Esophagus squamous epithelium (tissue), 5 donors: ENCODE measurements around the gene IFNL1. TPM values are rescaled to one million over a fixed set of nuclear protein-coding genes. Genes with fewer than 3 reads are reported as not detected.

Source experiments
- DNase-seq: peaks from one replicate; lab custom pipeline; 2025; lab: John Stamatoyannopoulos, UW
- H3K27ac ChIP-seq, 4 donors: fragments of 200-600 bp; sonication (generic); one replicate each; pipeline ENCODE4 v1.5.1; 2016 to 2019; ENCODE audit warnings: mild to moderate bottlenecking in 1 of 4
- H3K27me3 ChIP-seq, 4 donors: fragments of 200-600 bp; sonication (generic); 1 replicate in 3 of 4; 2 replicates in 1 of 4; pipeline versions ENCODE4 v1.5.1 to v1.6.0; 2017 to 2021; ENCODE audit warnings: antibody characterized with exemption in 1 of 4
- H3K36me3 ChIP-seq, 3 donors: fragments of 200-600 bp; sonication (generic); one replicate each; pipeline ENCODE4 v1.5.1; 2016 to 2019
- H3K4me1 ChIP-seq, 3 donors: fragments of 200-600 bp; sonication (generic); one replicate each; pipeline ENCODE4 v1.5.1; 2017 to 2019
- H3K4me3 ChIP-seq, 4 donors: fragments of 200-600 bp; sonication (generic); 1 replicate in 3 of 4; 2 replicates in 1 of 4; pipeline ENCODE4 v1.5.1; 2016 to 2019; ENCODE audit warnings: mild to moderate bottlenecking in 2 of 4, moderate library complexity in 1 of 4
- H3K9me3 ChIP-seq, 3 donors: fragments of 200-600 bp; sonication (generic); one replicate each; pipeline ENCODE4 v1.5.1; 2016 to 2019
- POLR2A ChIP-seq, 4 donors: fragments of 450-650 bp; IDR thresholded peaks; one replicate each; pipeline ENCODE4 v1.6.1; 2017; ENCODE audit warnings: antibody characterized with exemption in 4 of 4, mild to moderate bottlenecking in 4 of 4, moderate library complexity in 3 of 4
- WGBS, 2 donors: methylation state at CpG; one replicate each; pipeline ENCODE4 v1.1.5; 2018; 5-methylcytosine and 5-hydroxymethylcytosine counted together
- intact Hi-C: fragments of 100-400 bp; cut with DNase I; formaldehyde crosslinking; loops from one replicate; pipeline ENCODE4 v1.15.0; 2022
- total RNA-seq, 4 donors: library from RNA; depleted of rRNA; stranded (reverse); fragments of >200 nt; gene quantifications; one replicate each; pipeline ENCODE4 v1.1.0, GENCODE V29; 2016
- TF ChIP-seq, protein P1 (sequence below), 6 experiments: fragments of 450-650 bp in 4 of 6; fragments of 200-600 bp in 2 of 6; sonication (generic) in 2 of 6; IDR thresholded peaks; one replicate each; pipeline ENCODE4 v1.5.1; 2016 to 2019; ENCODE audit warnings: antibody characterized with exemption in 6 of 6, mild to moderate bottlenecking in 4 of 6, moderate library complexity in 4 of 6
- donor health status: DM: yes; HTN: yes; CAD: no.

IFNL1 gene
- total RNA-seq, 4 donors from 2014 or later: not detected

GRCh38 chr19:39275578-39275977 is 20.6 kb upstream of the IFNL1 start:
- DNase-seq: no peak
- Histone ChIP-seq H3K4me3 (no peak overlapping the region), H3K4me1 (no peaks in the 10 kb centered on the region), H3K27me3 (peaks cover 0 to 52% (median 0%) of the 10 kb centered on the region in 4 donors), H3K9me3 (no peaks in the 10 kb centered on the region), H3K27ac (no peak overlapping the region), H3K36me3 (no peaks in the 10 kb centered on the region)
- 63 to 77% methylated on average over 5 of the region's 5 CpGs for WGBS, 2 donors
- intact Hi-C loops: no loop called here
- TF ChIP-seq, protein P1, sequence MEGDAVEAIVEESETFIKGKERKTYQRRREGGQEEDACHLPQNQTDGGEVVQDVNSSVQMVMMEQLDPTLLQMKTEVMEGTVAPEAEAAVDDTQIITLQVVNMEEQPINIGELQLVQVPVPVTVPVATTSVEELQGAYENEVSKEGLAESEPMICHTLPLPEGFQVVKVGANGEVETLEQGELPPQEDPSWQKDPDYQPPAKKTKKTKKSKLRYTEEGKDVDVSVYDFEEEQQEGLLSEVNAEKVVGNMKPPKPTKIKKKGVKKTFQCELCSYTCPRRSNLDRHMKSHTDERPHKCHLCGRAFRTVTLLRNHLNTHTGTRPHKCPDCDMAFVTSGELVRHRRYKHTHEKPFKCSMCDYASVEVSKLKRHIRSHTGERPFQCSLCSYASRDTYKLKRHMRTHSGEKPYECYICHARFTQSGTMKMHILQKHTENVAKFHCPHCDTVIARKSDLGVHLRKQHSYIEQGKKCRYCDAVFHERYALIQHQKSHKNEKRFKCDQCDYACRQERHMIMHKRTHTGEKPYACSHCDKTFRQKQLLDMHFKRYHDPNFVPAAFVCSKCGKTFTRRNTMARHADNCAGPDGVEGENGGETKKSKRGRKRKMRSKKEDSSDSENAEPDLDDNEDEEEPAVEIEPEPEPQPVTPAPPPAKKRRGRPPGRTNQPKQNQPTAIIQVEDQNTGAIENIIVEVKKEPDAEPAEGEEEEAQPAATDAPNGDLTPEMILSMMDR (IDR thresholded peaks at IDR 0.05): no peak

DNA sequence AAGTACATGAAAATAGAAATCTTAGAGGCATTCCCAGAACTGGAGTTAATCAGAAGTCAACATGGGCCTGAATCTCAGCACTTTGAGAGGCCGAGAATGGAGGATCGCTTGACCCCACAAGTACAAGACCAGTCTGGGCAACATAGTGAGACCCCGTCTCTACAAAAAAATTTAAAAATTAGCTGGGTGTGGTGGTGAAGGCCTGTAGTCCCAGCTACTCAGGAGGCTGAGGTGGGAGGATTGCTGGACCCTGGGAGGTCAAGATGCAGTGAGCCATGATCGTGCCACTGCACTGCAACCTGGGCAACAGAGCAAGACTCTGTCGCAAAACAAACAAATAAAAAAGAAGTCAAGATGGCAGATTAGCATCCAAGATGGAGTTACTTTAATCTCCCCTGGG is 19.5 kb upstream of the IFNL1 start:
- H3K9me3 ChIP-seq: peaks cover 0 to 1% (median 0%) of the 10 kb centered on the region in 3 donors
- TF ChIP-seq POLR2A (IDR thresholded peaks at IDR 0.05): no peak
- TF ChIP-seq, protein P1 (IDR thresholded peaks at IDR 0.05): no peak
- intact Hi-C loops: no loop called here
- no peak overlapping the region for H3K27ac ChIP-seq
- no peaks in the 10 kb centered on the region for H3K4me1 ChIP-seq
- H3K36me3 ChIP-seq: no peaks in the 10 kb centered on the region
- 66 to 74% methylated on average over 5 of the region's 5 CpGs for WGBS, 2 donors
- no peak overlapping the region for H3K4me3 ChIP-seq
- H3K27me3 ChIP-seq: peaks cover 0 to 45% (median 0%) of the 10 kb centered on the region in 4 donors
- DNase-seq: no peak

GRCh38 chr19:39277598-39277997 is 18.6 kb upstream of the IFNL1 start:
- intact Hi-C loops: no loop called here
- WGBS, 2 donors: 67 to 76% methylated on average over 7 of the region's 7 CpGs
- Histone ChIP-seq H3K27me3 (peaks cover 0 to 48% (median 0%) of the 10 kb centered on the region in 4 donors), H3K4me3 (no peak overlapping the region), H3K4me1 (no peaks in the 10 kb centered on the region), H3K27ac (no peak overlapping the region), H3K36me3 (no peaks in the 10 kb centered on the region), H3K9me3 (peaks cover 0 to 9% (median 0%) of the 10 kb centered on the region in 3 donors)
- TF ChIP-seq, protein P1 (IDR thresholded peaks at IDR 0.05): no peak
- TF ChIP-seq POLR2A (IDR thresholded peaks at IDR 0.05): no peak
- no peak for DNase-seq

GRCh38 chr19:39282021-39282420 is 14.2 kb upstream of the IFNL1 start:
- Histone ChIP-seq H3K9me3 (peaks cover 0 to 21% (median 0%) of the 10 kb centered on the region in 3 donors), H3K4me3 (no peak overlapping the region), H3K4me1 (no peaks in the 10 kb centered on the region), H3K27ac (no peak overlapping the region), H3K36me3 (no peaks in the 10 kb centered on the region), H3K27me3 (peaks cover 0 to 19% (median 0%) of the 10 kb centered on the region in 4 donors)
- intact Hi-C loops: no loop called here
- 38 to 57% methylated on average over 1 of the region's 1 CpG for WGBS, 2 donors
- TF ChIP-seq, protein P1 (IDR thresholded peaks at IDR 0.05): no peak
- no peak for TF ChIP-seq POLR2A (IDR thresholded peaks at IDR 0.05)
- no peak for DNase-seq

DNA sequence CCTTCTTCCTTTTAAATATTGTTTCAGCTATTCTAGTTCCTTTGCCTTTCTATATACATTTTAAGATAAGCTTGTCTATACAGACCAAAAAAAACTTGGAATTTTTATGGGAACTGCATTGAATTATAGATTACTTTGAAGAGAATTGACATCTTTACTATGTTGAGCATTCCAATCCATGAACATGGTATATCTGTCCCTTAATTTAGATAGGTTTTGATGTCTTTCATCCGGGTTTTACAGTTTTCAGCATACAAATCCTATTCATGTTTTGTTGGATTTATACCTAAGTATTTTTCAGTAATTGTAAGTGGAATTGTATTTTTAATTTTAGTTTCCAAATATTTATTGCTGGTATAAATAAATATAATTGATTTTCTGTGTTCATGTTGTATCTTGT is 12.2 kb upstream of the IFNL1 start:
- DNase-seq: no peak
- Histone ChIP-seq H3K27me3 (peaks cover 0 to 16% (median 0%) of the 10 kb centered on the region in 4 donors), H3K9me3 (peaks cover 0 to 21% (median 0%) of the 10 kb centered on the region in 3 donors), H3K36me3 (no peaks in the 10 kb centered on the region), H3K27ac (no peak overlapping the region), H3K4me1 (no peaks in the 10 kb centered on the region), H3K4me3 (no peak overlapping the region)
- intact Hi-C loops: no loop called here
- TF ChIP-seq, protein P1 (IDR thresholded peaks at IDR 0.05): no peak
- TF ChIP-seq POLR2A (IDR thresholded peaks at IDR 0.05): no peak
- WGBS, 2 donors: 80 to 82% methylated on average over 1 of the region's 1 CpG
